IMR-90 (cell line): ENCODE results near the gene NF1. TPM values are rescaled to one million over a fixed set of nuclear protein-coding genes. Genes with fewer than 3 reads are reported as not detected.

Experiments used
- ATAC-seq: fragments of 200-7000 bp; cut with Tn5 transposase; 2 replicates; pipeline ENCODE4 v1.9.1; 2020; ENCODE audit warnings: low read depth, mild to moderate bottlenecking, moderate library complexity
- BruUV-seq: library from RNA; stranded (reverse); fragments of 400-500 nt; replicated peaks from 2 replicates; lab custom pipeline; 2021; lab: Mats Ljungman, UMichigan
- CTCF ChIA-PET: fragments of 300-600 bp; formaldehyde crosslinking; extraction: SDS; loops from one replicate; lab custom pipeline; 2021; ENCODE audit warnings: antibody characterized with exemption; lab: Yijun Ruan, JAX
- POLR2A ChIA-PET: fragments of 300-600 bp; sonication (Branson Sonifier 250); formaldehyde crosslinking; loops from one replicate; lab custom pipeline; 2022; ENCODE audit warnings: antibody characterized with exemption; ENCODE audit not compliant: unreplicated experiment; lab: Charles Lee
- DNase-seq: peaks from one replicate; pipeline ENCODE4 v3.0.0; 2013
- H2AFZ ChIP-seq: replicated peaks from 2 replicates; pipeline ENCODE3; 2013; ENCODE audit warnings: low read length, mild to moderate bottlenecking; ENCODE audit not compliant: poor library complexity
- H2AK5ac ChIP-seq: 2 replicates; pipeline ENCODE4 v1.6.1; 2013; ENCODE audit warnings: low read depth, low read length, inconsistent platforms
- H2AK9ac ChIP-seq: replicated peaks from 2 replicates; pipeline ENCODE3; 2013; ENCODE audit warnings: mild to moderate bottlenecking, low read depth, low read length, moderate library complexity; ENCODE audit not compliant: poor library complexity
- H2BK120ac ChIP-seq: 2 replicates; pipeline ENCODE4 v1.6.1; 2013; ENCODE audit warnings: low read depth, low read length, inconsistent platforms
- H2BK15ac ChIP-seq: 3 replicates; pipeline ENCODE4 v1.6.1; 2013; ENCODE audit warnings: low read depth, low read length, inconsistent platforms
- H2BK20ac ChIP-seq: 2 replicates; pipeline ENCODE4 v1.6.1; 2013; ENCODE audit warnings: low read depth, mild to moderate bottlenecking, inconsistent platforms, low read length, moderate library complexity
- H2BK5ac ChIP-seq: 2 replicates; pipeline ENCODE4 v1.6.1; 2013; ENCODE audit warnings: mild to moderate bottlenecking, low read depth, low read length, inconsistent platforms; ENCODE audit not compliant: poor library complexity, severe bottlenecking
- H3K14ac ChIP-seq: replicated peaks from 2 replicates; pipeline ENCODE4 v1.6.1; 2013; ENCODE audit warnings: low read depth, low read length, inconsistent platforms
- H3K18ac ChIP-seq: 2 replicates; pipeline ENCODE4 v1.6.1; 2013; ENCODE audit warnings: low read depth, low read length, control low read depth
- H3K23ac ChIP-seq: 2 replicates; pipeline ENCODE4 v1.6.1; 2013; ENCODE audit warnings: low read depth, low read length, inconsistent platforms
- H3K27ac ChIP-seq: 2 replicates; pipeline ENCODE4 v1.5.1; 2013; ENCODE audit warnings: mild to moderate bottlenecking, control low read depth, low read length; ENCODE audit not compliant: insufficient read depth
- H3K27me3 ChIP-seq: 2 replicates; pipeline ENCODE4 v1.6.1; 2013; ENCODE audit warnings: low read length; ENCODE audit not compliant: control insufficient read depth, insufficient read depth
- H3K36me3 ChIP-seq: 2 replicates; pipeline ENCODE4 v1.6.1; 2013; ENCODE audit warnings: low read length, mixed read lengths; ENCODE audit not compliant: control insufficient read depth, insufficient read depth
- H3K4ac ChIP-seq: 2 replicates; pipeline ENCODE4 v1.6.1; 2013; ENCODE audit warnings: low read depth, low read length, inconsistent platforms
- H3K4me1 ChIP-seq: 2 replicates; pipeline ENCODE4 v1.6.1; 2013; ENCODE audit warnings: low read length, mixed read lengths; ENCODE audit not compliant: control insufficient read depth, insufficient read depth
- H3K4me2 ChIP-seq: 2 replicates; pipeline ENCODE4 v1.6.1; 2013; ENCODE audit warnings: low read depth, mild to moderate bottlenecking, control low read depth, low read length, moderate library complexity
- H3K4me3 ChIP-seq: 2 replicates; pipeline ENCODE4 v1.5.1; 2013; ENCODE audit warnings: low read depth, mild to moderate bottlenecking, control low read depth, low read length, moderate library complexity; ENCODE audit not compliant: insufficient read depth
- H3K56ac ChIP-seq: 2 replicates; pipeline ENCODE4 v1.6.1; 2013; ENCODE audit warnings: low read length, inconsistent platforms; ENCODE audit not compliant: insufficient read depth; ENCODE audit errors: extremely low read depth
- H3K79me1 ChIP-seq, 2 experiments: 2 replicates each; pipeline ENCODE4 v1.6.1; 2013; ENCODE audit warnings: low read length in 2 of 2, inconsistent platforms in 1 of 2, low read depth in 1 of 2
- H3K9ac ChIP-seq: 2 replicates; pipeline ENCODE4 v1.6.1; 2013; ENCODE audit warnings: low read depth, low read length, control low read depth
- H3K9me1 ChIP-seq: 2 replicates; pipeline ENCODE4 v1.6.1; 2013; ENCODE audit warnings: low read length, inconsistent platforms; ENCODE audit not compliant: insufficient read depth
- H3K9me3 ChIP-seq: 2 replicates; pipeline ENCODE4 v1.6.1; 2013; ENCODE audit warnings: low read length; ENCODE audit not compliant: control insufficient read depth, insufficient read depth
- H4K20me1 ChIP-seq: 2 replicates; pipeline ENCODE4 v1.6.1; 2013; ENCODE audit warnings: low read length, inconsistent platforms; ENCODE audit not compliant: insufficient read depth
- H4K5ac ChIP-seq: 2 replicates; pipeline ENCODE4 v1.6.1; 2013; ENCODE audit warnings: mild to moderate bottlenecking, low read depth, low read length, control low read depth
- H4K8ac ChIP-seq, 2 experiments: 2 replicates each; pipeline ENCODE4 v1.6.1; 2013; ENCODE audit warnings: low read depth in 2 of 2, low read length in 2 of 2, control low read depth in 1 of 2, inconsistent platforms in 1 of 2
- H4K91ac ChIP-seq: 2 replicates; pipeline ENCODE4 v1.6.1; 2013; ENCODE audit warnings: low read depth, low read length, inconsistent platforms; ENCODE audit not compliant: insufficient read depth
- CHD1 ChIP-seq: IDR thresholded peaks from 2 replicates; pipeline ENCODE4 v1.6.1; 2012; ENCODE audit warnings: low read depth, low read length, improper control_type of control experiment
- CTCF ChIP-seq: conservative IDR thresholded peaks from 2 replicates; pipeline ENCODE4 v1.5.1; 2012; ENCODE audit warnings: mild to moderate bottlenecking, low read depth, low read length, improper control_type of control experiment
- ELK1 ChIP-seq: fragments of 150-350 bp; IDR thresholded peaks from 2 replicates; pipeline ENCODE4 v1.6.1; 2016; ENCODE audit warnings: low read depth, mild to moderate bottlenecking, low read length, moderate library complexity, borderline replicate concordance
- FOS ChIP-seq: fragments of 150-350 bp; IDR thresholded peaks from 2 replicates; pipeline ENCODE4 v1.6.1; 2016; ENCODE audit warnings: low read depth, low read length
- MAFK ChIP-seq: IDR thresholded peaks from 2 replicates; pipeline ENCODE4 v1.6.1; 2012; ENCODE audit warnings: low read depth, low read length, improper control_type of control experiment
- MAZ ChIP-seq: IDR thresholded peaks from 2 replicates; pipeline ENCODE4 v1.6.1; 2012; ENCODE audit warnings: low read depth, mild to moderate bottlenecking, low read length, improper control_type of control experiment, moderate library complexity, borderline replicate concordance
- MXI1 ChIP-seq: IDR thresholded peaks from 2 replicates; pipeline ENCODE4 v1.6.1; 2012; ENCODE audit warnings: low read depth, mild to moderate bottlenecking, low read length, moderate library complexity, borderline replicate concordance
- RAD21 ChIP-seq: IDR thresholded peaks from 2 replicates; pipeline ENCODE4 v1.6.1; 2012; ENCODE audit warnings: low read length, improper control_type of control experiment
- RFX5 ChIP-seq: IDR thresholded peaks from 2 replicates; pipeline ENCODE4 v1.8.0; 2012; ENCODE audit warnings: low read depth, mild to moderate bottlenecking, low read length, moderate library complexity
- SMC3 ChIP-seq: fragments of 150-350 bp; IDR thresholded peaks from 2 replicates; pipeline ENCODE4 v1.6.1; 2016; ENCODE audit warnings: low read depth, mild to moderate bottlenecking, antibody characterized with exemption, low read length, moderate library complexity
- USF2 ChIP-seq: fragments of 150-350 bp; IDR thresholded peaks from 2 replicates; pipeline ENCODE4 v1.6.1; 2017; ENCODE audit warnings: mild to moderate bottlenecking, antibody characterized with exemption, low read length, low read depth
- WGBS, 2 experiments: methylation state at CpG; one replicate each; pipeline versions ENCODE4 v1.1.5 to v1.1.7; 2013; ENCODE audit warnings: missing lambda C conversion rate in 2 of 2; ENCODE audit not compliant: insufficient read length in 1 of 2; ENCODE audit errors: extremely low coverage in 2 of 2; 5-methylcytosine and 5-hydroxymethylcytosine counted together
- dilution Hi-C: fragments of 300-500 bp; cut with HindIII; formaldehyde crosslinking; loops from one replicate; pipeline ENCODE4 v1.14.3; 2018; ENCODE audit warnings: low sequenced_read_pairs; ENCODE audit not compliant: unreplicated experiment
- in situ Hi-C: fragments of 300-500 bp; cut with MboI; formaldehyde crosslinking; loops from 3 replicates; pipeline ENCODE4 v1.14.3; 2019; ENCODE audit warnings: low sequenced_read_pairs, inconsistent platforms, mixed read lengths
- intact Hi-C: fragments of 100-400 bp; cut with micrococcal nuclease; formaldehyde crosslinking; loops from 2 replicates; pipeline ENCODE4 v1.10.0; 2022
- polyA plus RNA-seq, 3 experiments: library from polyadenylated mRNA; depleted of rRNA; stranded (reverse); fragments of >200 nt; gene quantifications; 2 replicates each; pipeline ENCODE4 v1.2.3, GENCODE V29; 2012; ENCODE audit warnings: low replicate concordance in 1 of 3
- total RNA-seq: library from RNA; depleted of rRNA; stranded (reverse); fragments of >200 nt; gene quantifications from 2 replicates; pipeline ENCODE4 v1.2.3, GENCODE V29; 2012

NF1 gene
- total and polyA plus RNA-seq, 2 of the 4 experiments (the other 2 are of a cell fraction): 17.9 to 48.6 TPM

- no peak for TF ChIP-seq SMC3
- no peak for TF ChIP-seq ELK1
Observed at GRCh38 chr17:31099016-31099415, 4.2 kb downstream of the NF1 start (continued).

- H3K4ac ChIP-seq: no peak overlapping the region
- in situ Hi-C loops: no loop called here
- CTCF ChIA-PET: no interaction called here
- TF ChIP-seq MAFK (no peak), USF2 (no peak), RFX5 (no peak), RAD21 (no peak), CTCF (no peak), MXI1 (no peak), FOS (no peak), CHD1 (no peak), MAZ (no peak), SMC3 (no peak)
Observed at GRCh38 chr17:31100840-31101459, 6.2 kb downstream of the NF1 start.

More at GRCh38 chr17:31100840-31101459, 6.2 kb downstream of the NF1 start:
- no peak overlapping the region for H3K14ac ChIP-seq
- H3K36me3 ChIP-seq: no peaks in the 10 kb centered on the region; the same call in 1 of the 2 replicates
- no peak overlapping the region for H3K18ac ChIP-seq
- no peak overlapping the region for H2AK9ac ChIP-seq
- POLR2A ChIA-PET: no interaction called here
- no peaks in the 10 kb centered on the region; the same call in none of the 2 replicates for H3K9me1 ChIP-seq
- no peak overlapping the region for H3K56ac ChIP-seq
- H2BK120ac ChIP-seq: no peak overlapping the region
- no peak overlapping the region for H3K4me3 ChIP-seq
- no peak overlapping the region for H2BK5ac ChIP-seq
- no peak overlapping the region for H2BK15ac ChIP-seq
- H3K27me3 ChIP-seq: no peaks in the 10 kb centered on the region
- peaks cover 4% of the 10 kb centered on the region for H3K4me1 ChIP-seq
- H3K4me2 ChIP-seq: no peak overlapping the region
- no peak overlapping the region for H2AFZ ChIP-seq
- BruUV-seq: no TSS peak
- dilution Hi-C loops: no loop called here
- no peak overlapping the region for H3K9ac ChIP-seq
- ATAC-seq (no peak), DNase-seq (no peak)
- no peak overlapping the region for H2BK20ac ChIP-seq
- intact Hi-C loops: loop anchor here (5.0 kb wide), 1 partner anchor 46 kb away; no protein-coding TSS in a partner anchor
- H3K27ac ChIP-seq: no peak overlapping the region
- H4K20me1 ChIP-seq: peaks cover 77% of the 10 kb centered on the region
- no peak overlapping the region for H3K23ac ChIP-seq
- H4K5ac ChIP-seq: no peak overlapping the region
- no peaks in the 10 kb centered on the region for H3K9me3 ChIP-seq
- no peak overlapping the region for H4K8ac ChIP-seq
- no CpG with 5 or more reads among the region's 8 CpGs for WGBS, 2 experiments
- no peak overlapping the region for H2AK5ac ChIP-seq
- H3K79me1 ChIP-seq: peaks cover 9 to 70% of the 10 kb centered on the region in 2 experiments
- H4K91ac ChIP-seq: no peak overlapping the region
